ENCODE measurements around the gene FARP1.

DNA sequence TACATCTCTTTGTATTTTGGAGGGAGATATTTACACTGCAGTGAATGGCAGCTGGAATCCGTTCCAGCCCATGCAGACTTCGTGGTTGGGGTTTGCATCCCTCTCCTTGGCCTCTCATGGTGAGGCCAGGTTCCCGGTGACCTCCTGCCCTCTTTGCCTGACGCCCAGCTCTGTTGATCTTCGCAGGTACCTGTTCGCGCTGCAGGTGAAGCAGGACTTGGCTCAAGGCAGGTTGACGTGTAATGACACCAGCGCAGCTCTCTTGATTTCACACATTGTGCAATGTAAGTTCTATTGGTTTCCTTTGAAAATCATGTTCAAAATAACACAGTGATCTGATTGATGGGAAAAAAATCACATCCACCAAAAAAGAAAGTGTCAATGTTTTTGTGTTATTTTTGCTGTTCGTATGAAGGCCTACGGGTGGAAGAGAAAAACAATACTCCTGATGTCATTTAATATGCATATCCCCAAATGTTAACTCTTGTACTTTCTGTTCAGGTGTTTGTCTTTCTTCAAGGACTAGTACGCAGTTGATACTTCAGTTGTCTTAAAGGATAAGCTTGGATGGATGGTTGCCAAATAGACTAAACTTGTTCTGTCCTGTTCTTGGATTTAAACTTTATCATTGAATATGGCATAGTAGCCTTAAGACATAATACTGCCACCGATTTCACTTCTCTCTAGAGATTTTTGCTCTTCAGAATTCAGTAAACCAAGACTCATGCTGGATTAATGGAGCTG lies 234.9 kb downstream of the FARP1 start:
- TF ChIP-seq, protein P1, sequence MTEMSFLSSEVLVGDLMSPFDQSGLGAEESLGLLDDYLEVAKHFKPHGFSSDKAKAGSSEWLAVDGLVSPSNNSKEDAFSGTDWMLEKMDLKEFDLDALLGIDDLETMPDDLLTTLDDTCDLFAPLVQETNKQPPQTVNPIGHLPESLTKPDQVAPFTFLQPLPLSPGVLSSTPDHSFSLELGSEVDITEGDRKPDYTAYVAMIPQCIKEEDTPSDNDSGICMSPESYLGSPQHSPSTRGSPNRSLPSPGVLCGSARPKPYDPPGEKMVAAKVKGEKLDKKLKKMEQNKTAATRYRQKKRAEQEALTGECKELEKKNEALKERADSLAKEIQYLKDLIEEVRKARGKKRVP (CRISPR knock-in tag; IDR thresholded peaks at IDR 0.05) = no peak
- TF ChIP-seq, protein P2, sequence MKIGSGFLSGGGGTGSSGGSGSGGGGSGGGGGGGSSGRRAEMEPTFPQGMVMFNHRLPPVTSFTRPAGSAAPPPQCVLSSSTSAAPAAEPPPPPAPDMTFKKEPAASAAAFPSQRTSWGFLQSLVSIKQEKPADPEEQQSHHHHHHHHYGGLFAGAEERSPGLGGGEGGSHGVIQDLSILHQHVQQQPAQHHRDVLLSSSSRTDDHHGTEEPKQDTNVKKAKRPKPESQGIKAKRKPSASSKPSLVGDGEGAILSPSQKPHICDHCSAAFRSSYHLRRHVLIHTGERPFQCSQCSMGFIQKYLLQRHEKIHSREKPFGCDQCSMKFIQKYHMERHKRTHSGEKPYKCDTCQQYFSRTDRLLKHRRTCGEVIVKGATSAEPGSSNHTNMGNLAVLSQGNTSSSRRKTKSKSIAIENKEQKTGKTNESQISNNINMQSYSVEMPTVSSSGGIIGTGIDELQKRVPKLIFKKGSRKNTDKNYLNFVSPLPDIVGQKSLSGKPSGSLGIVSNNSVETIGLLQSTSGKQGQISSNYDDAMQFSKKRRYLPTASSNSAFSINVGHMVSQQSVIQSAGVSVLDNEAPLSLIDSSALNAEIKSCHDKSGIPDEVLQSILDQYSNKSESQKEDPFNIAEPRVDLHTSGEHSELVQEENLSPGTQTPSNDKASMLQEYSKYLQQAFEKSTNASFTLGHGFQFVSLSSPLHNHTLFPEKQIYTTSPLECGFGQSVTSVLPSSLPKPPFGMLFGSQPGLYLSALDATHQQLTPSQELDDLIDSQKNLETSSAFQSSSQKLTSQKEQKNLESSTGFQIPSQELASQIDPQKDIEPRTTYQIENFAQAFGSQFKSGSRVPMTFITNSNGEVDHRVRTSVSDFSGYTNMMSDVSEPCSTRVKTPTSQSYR (CRISPR knock-in tag; IDR thresholded peaks at IDR 0.05; ENCODE audit: borderline replicate concordance) = no peak
- TF ChIP-seq, protein P3, sequence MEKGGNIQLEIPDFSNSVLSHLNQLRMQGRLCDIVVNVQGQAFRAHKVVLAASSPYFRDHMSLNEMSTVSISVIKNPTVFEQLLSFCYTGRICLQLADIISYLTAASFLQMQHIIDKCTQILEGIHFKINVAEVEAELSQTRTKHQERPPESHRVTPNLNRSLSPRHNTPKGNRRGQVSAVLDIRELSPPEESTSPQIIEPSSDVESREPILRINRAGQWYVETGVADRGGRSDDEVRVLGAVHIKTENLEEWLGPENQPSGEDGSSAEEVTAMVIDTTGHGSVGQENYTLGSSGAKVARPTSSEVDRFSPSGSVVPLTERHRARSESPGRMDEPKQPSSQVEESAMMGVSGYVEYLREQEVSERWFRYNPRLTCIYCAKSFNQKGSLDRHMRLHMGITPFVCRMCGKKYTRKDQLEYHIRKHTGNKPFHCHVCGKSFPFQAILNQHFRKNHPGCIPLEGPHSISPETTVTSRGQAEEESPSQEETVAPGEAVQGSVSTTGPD (CRISPR knock-in tag; IDR thresholded peaks at IDR 0.05) = no peak
- no peak for TF ChIP-seq FOXM1 (CRISPR knock-in tag; IDR thresholded peaks at IDR 0.05)
- TF ChIP-seq, protein P4, sequence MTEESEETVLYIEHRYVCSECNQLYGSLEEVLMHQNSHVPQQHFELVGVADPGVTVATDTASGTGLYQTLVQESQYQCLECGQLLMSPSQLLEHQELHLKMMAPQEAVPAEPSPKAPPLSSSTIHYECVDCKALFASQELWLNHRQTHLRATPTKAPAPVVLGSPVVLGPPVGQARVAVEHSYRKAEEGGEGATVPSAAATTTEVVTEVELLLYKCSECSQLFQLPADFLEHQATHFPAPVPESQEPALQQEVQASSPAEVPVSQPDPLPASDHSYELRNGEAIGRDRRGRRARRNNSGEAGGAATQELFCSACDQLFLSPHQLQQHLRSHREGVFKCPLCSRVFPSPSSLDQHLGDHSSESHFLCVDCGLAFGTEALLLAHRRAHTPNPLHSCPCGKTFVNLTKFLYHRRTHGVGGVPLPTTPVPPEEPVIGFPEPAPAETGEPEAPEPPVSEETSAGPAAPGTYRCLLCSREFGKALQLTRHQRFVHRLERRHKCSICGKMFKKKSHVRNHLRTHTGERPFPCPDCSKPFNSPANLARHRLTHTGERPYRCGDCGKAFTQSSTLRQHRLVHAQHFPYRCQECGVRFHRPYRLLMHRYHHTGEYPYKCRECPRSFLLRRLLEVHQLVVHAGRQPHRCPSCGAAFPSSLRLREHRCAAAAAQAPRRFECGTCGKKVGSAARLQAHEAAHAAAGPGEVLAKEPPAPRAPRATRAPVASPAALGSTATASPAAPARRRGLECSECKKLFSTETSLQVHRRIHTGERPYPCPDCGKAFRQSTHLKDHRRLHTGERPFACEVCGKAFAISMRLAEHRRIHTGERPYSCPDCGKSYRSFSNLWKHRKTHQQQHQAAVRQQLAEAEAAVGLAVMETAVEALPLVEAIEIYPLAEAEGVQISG (CRISPR knock-in tag; IDR thresholded peaks at IDR 0.05) = no peak
- TF ChIP-seq, protein P5, sequence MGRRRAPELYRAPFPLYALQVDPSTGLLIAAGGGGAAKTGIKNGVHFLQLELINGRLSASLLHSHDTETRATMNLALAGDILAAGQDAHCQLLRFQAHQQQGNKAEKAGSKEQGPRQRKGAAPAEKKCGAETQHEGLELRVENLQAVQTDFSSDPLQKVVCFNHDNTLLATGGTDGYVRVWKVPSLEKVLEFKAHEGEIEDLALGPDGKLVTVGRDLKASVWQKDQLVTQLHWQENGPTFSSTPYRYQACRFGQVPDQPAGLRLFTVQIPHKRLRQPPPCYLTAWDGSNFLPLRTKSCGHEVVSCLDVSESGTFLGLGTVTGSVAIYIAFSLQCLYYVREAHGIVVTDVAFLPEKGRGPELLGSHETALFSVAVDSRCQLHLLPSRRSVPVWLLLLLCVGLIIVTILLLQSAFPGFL (CRISPR knock-in tag; IDR thresholded peaks at IDR 0.05) = no peak

All from HepG2 (cell line).